IPS-20b (cell line): Measurements from ENCODE around the gene NRF1.
"Not testable (repeated sequence)": the region's sequence is repeated elsewhere in the genome, so short reads cannot be mapped to it uniquely, and the experiment has no call there.

Experiments used
- H3K27ac ChIP-seq: one replicate; pipeline ENCODE4 v1.5.1; 2013; ENCODE audit warnings: low read length
- H3K27me3 ChIP-seq: 2 replicates; pipeline ENCODE4 v1.6.1; 2013; ENCODE audit warnings: mild to moderate bottlenecking, low read length, inconsistent platforms; ENCODE audit not compliant: insufficient read depth
- H3K36me3 ChIP-seq: 2 replicates; pipeline ENCODE4 v1.6.1; 2013; ENCODE audit warnings: low read depth, mild to moderate bottlenecking, inconsistent platforms, low read length, moderate library complexity; ENCODE audit not compliant: insufficient read depth
- H3K4me1 ChIP-seq: 2 replicates; pipeline ENCODE4 v1.6.1; 2013; ENCODE audit warnings: mild to moderate bottlenecking, control low read depth, inconsistent platforms, low read length, moderate library complexity; ENCODE audit not compliant: insufficient read depth
- H3K4me3 ChIP-seq: 2 replicates; pipeline ENCODE4 v1.5.1; 2013; ENCODE audit warnings: mild to moderate bottlenecking, low read length, inconsistent platforms
- H3K9ac ChIP-seq: 2 replicates; pipeline ENCODE4 v1.6.1; 2013; ENCODE audit warnings: low read depth, mild to moderate bottlenecking, inconsistent platforms, low read length, moderate library complexity
- H3K9me3 ChIP-seq: 2 replicates; pipeline ENCODE4 v1.6.1; 2013; ENCODE audit warnings: mild to moderate bottlenecking, low read depth, low read length, inconsistent platforms; ENCODE audit not compliant: insufficient read depth

Gene NRF1

GRCh38 chr7:129586179-129586578 is 25.3 kb upstream of the NRF1 start:
- H3K4me1 ChIP-seq, H3K9ac ChIP-seq: not testable (repeated sequence)

GRCh38 chr7:129588268-129588667 is 23.3 kb upstream of the NRF1 start:
- H3K9me3 ChIP-seq, result peaks cover 25% of the 10 kb centered on the region
- no peak overlapping the region for H3K27ac ChIP-seq
- H3K27me3 ChIP-seq, result no peaks in the 10 kb centered on the region
- no peaks in the 10 kb centered on the region for H3K36me3 ChIP-seq
- no peak overlapping the region for H3K4me3 ChIP-seq
- no peaks in the 10 kb centered on the region for H3K4me1 ChIP-seq
- no peak overlapping the region for H3K9ac ChIP-seq

More at GRCh38 chr7:129586179-129586578, 25.3 kb upstream of the NRF1 start:
- H3K27me3 ChIP-seq, H3K4me3 ChIP-seq, H3K27ac ChIP-seq, H3K36me3 ChIP-seq: not testable (repeated sequence)
- H3K9me3 ChIP-seq, result peaks cover 25% of the 10 kb centered on the region

GRCh38 chr7:129591868-129592267 is 19.7 kb upstream of the NRF1 start:
- no peaks in the 10 kb centered on the region for H3K27me3 ChIP-seq
- H3K4me3 ChIP-seq, result no peak overlapping the region

GRCh38 chr7:129596386-129596785 is 15.1 kb upstream of the NRF1 start:
- not testable (repeated sequence) for H3K9ac ChIP-seq, H3K27ac ChIP-seq, H3K36me3 ChIP-seq, H3K9me3 ChIP-seq, H3K4me3 ChIP-seq, H3K27me3 ChIP-seq, H3K4me1 ChIP-seq

More at GRCh38 chr7:129591868-129592267, 19.7 kb upstream of the NRF1 start:
- Histone ChIP-seq H3K27ac (no peak overlapping the region), H3K9ac (no peak overlapping the region), H3K4me1 (no peaks in the 10 kb centered on the region), H3K9me3 (peaks cover 9% of the 10 kb centered on the region), H3K36me3 (no peaks in the 10 kb centered on the region)

- H3K9me3 ChIP-seq, result no peaks in the 10 kb centered on the region
- H3K27ac ChIP-seq, result no peak overlapping the region
- no peaks in the 10 kb centered on the region for H3K36me3 ChIP-seq
- H3K4me3 ChIP-seq, result no peak overlapping the region
- H3K9ac ChIP-seq, result no peak overlapping the region
- no peaks in the 10 kb centered on the region for H3K27me3 ChIP-seq
- no peaks in the 10 kb centered on the region for H3K4me1 ChIP-seq
Observed at GRCh38 chr7:129597672-129598071, 13.8 kb upstream of the NRF1 start.

GRCh38 chr7:129599174-129599573 is 12.3 kb upstream of the NRF1 start:
- no peaks in the 10 kb centered on the region for H3K27me3 ChIP-seq
- no peak overlapping the region for H3K9ac ChIP-seq
- H3K4me1 ChIP-seq, result no peaks in the 10 kb centered on the region
- H3K4me3 ChIP-seq, result no peak overlapping the region
- H3K9me3 ChIP-seq, result no peaks in the 10 kb centered on the region
- no peaks in the 10 kb centered on the region for H3K36me3 ChIP-seq
- no peak overlapping the region for H3K27ac ChIP-seq

GRCh38 chr7:129603594-129603993 is 7.9 kb upstream of the NRF1 start:
- H3K27ac ChIP-seq, H3K9ac ChIP-seq, H3K9me3 ChIP-seq, H3K4me1 ChIP-seq, H3K4me3 ChIP-seq, H3K27me3 ChIP-seq, H3K36me3 ChIP-seq: not testable (repeated sequence)

GRCh38 chr7:129604021-129604420 is 7.5 kb upstream of the NRF1 start:
- H3K4me3 ChIP-seq, H3K9ac ChIP-seq, H3K27ac ChIP-seq, H3K9me3 ChIP-seq, H3K4me1 ChIP-seq, H3K27me3 ChIP-seq: not testable (repeated sequence)
- H3K36me3 ChIP-seq, result peaks cover 14% of the 10 kb centered on the region

- Histone ChIP-seq H3K9ac (no peak overlapping the region), H3K36me3 (peaks cover 21% of the 10 kb centered on the region), H3K4me1 (no peaks in the 10 kb centered on the region)
Observed at GRCh38 chr7:129604713-129605437, 6.6 kb upstream of the NRF1 start.

GRCh38 chr7:129605960-129606614 is 5.4 kb upstream of the NRF1 start:
- no peaks in the 10 kb centered on the region for H3K27me3 ChIP-seq
- peaks cover 4% of the 10 kb centered on the region; the same call in 1 of the 2 replicates for H3K4me1 ChIP-seq
- no peak overlapping the region for H3K4me3 ChIP-seq
- no peak overlapping the region for H3K9ac ChIP-seq
- peaks cover 21% of the 10 kb centered on the region for H3K36me3 ChIP-seq
- H3K27ac ChIP-seq, result no peak overlapping the region
- H3K9me3 ChIP-seq, result no peaks in the 10 kb centered on the region

More at GRCh38 chr7:129604713-129605437, 6.6 kb upstream of the NRF1 start:
- no peaks in the 10 kb centered on the region for H3K27me3 ChIP-seq
- H3K27ac ChIP-seq, result no peak overlapping the region
- H3K4me3 ChIP-seq, result no peak overlapping the region
- H3K9me3 ChIP-seq, result no peaks in the 10 kb centered on the region

- H3K9me3 ChIP-seq, result no peaks in the 10 kb centered on the region
- no peaks in the 10 kb centered on the region for H3K27me3 ChIP-seq
- H3K36me3 ChIP-seq, result peaks cover 21% of the 10 kb centered on the region
- H3K4me3 ChIP-seq, result no peak overlapping the region
- peaks cover 4% of the 10 kb centered on the region; the same call in 1 of the 2 replicates for H3K4me1 ChIP-seq
- no peak overlapping the region for H3K27ac ChIP-seq
- no peak overlapping the region for H3K9ac ChIP-seq
Observed at GRCh38 chr7:129606803-129607202, 4.7 kb upstream of the NRF1 start.

GRCh38 chr7:129607471-129608120 is 3.9 kb upstream of the NRF1 start:
- H3K36me3 ChIP-seq, result peaks cover 21% of the 10 kb centered on the region
- H3K9me3 ChIP-seq, result no peaks in the 10 kb centered on the region
- no peak overlapping the region for H3K9ac ChIP-seq
- peaks cover 4% of the 10 kb centered on the region; the same call in 1 of the 2 replicates for H3K4me1 ChIP-seq
- H3K27ac ChIP-seq, result no peak overlapping the region
- no peak overlapping the region for H3K4me3 ChIP-seq
- H3K27me3 ChIP-seq, result no peaks in the 10 kb centered on the region
